CD14-positive monocyte (primary cell): ENCODE measurements around the gene OR6S1. TPM values are rescaled to one million over a fixed set of nuclear protein-coding genes. Genes with fewer than 3 reads are reported as not detected.

ENCODE experiments used
- DNase-seq, 3 donors: peaks; one replicate each; pipeline ENCODE4 v3.0.0-alpha.2; 2011 to 2022
- H2AFZ ChIP-seq: 2 replicates; pipeline ENCODE4 v1.6.0; 2012; ENCODE audit warnings: mild to moderate bottlenecking, low read depth, low read length, inconsistent platforms; ENCODE audit not compliant: insufficient read depth, poor library complexity, severe bottlenecking
- H3K27ac ChIP-seq, 2 donors: 1 replicate in 1 of 2; 2 replicates in 1 of 2; pipeline ENCODE4 v1.5.1; 2012 to 2013; ENCODE audit warnings: low read length in 2 of 2, control low read depth in 1 of 2, inconsistent platforms in 1 of 2, low read depth in 1 of 2, mild to moderate bottlenecking in 1 of 2
- H3K27me3 ChIP-seq, 2 donors: one replicate each; pipeline versions ENCODE4 v1.6.0 to v1.6.1; 2011 to 2013; ENCODE audit warnings: low read length in 2 of 2; ENCODE audit not compliant: control insufficient read depth in 2 of 2, insufficient read depth in 2 of 2
- H3K36me3 ChIP-seq, 2 donors: replicated peaks in 1 of 2; 1 replicate in 1 of 2; 2 replicates in 1 of 2; pipeline versions ENCODE4 v1.5.1 to v1.6.1; 2012 to 2013; ENCODE audit warnings: low read length in 2 of 2, control low read depth in 1 of 2, inconsistent platforms in 1 of 2, mild to moderate bottlenecking in 1 of 2; ENCODE audit not compliant: insufficient read depth in 2 of 2, control insufficient read depth in 1 of 2
- H3K4me1 ChIP-seq, 2 donors: 1 replicate in 1 of 2; 2 replicates in 1 of 2; pipeline versions ENCODE4 v1.5.1 to v1.6.1; 2012 to 2013; ENCODE audit warnings: low read length in 2 of 2, control low read depth in 1 of 2, inconsistent platforms in 1 of 2, mild to moderate bottlenecking in 1 of 2, moderate library complexity in 1 of 2; ENCODE audit not compliant: insufficient read depth in 2 of 2, control insufficient read depth in 1 of 2
- H3K4me2 ChIP-seq: replicated peaks from 2 replicates; pipeline ENCODE3; 2012; ENCODE audit warnings: low read length, moderate library complexity, mild to moderate bottlenecking; ENCODE audit not compliant: poor library complexity, severe bottlenecking; ENCODE audit errors: extremely low read depth
- H3K4me3 ChIP-seq, 3 experiments: fragments of 200-600 bp in 1 of 3; sonication (generic) in 1 of 3; replicated peaks in 1 of 3; 1 replicate in 2 of 3; 2 replicates in 1 of 3; pipeline ENCODE4 v1.5.1; 2011 to 2013; ENCODE audit warnings: low read length in 3 of 3, mild to moderate bottlenecking in 3 of 3, control low read depth in 2 of 3, low read depth in 2 of 3, inconsistent platforms in 1 of 3, moderate library complexity in 1 of 3
- H3K79me2 ChIP-seq: 2 replicates; pipeline ENCODE4 v1.6.0; 2012; ENCODE audit warnings: mild to moderate bottlenecking, control low read depth, inconsistent platforms, low read length, moderate library complexity; ENCODE audit not compliant: insufficient read depth
- H3K9ac ChIP-seq: 2 replicates; pipeline ENCODE4 v1.6.0; 2017; ENCODE audit warnings: low read length, mild to moderate bottlenecking; ENCODE audit not compliant: insufficient read depth, poor library complexity, severe bottlenecking
- H3K9me3 ChIP-seq, 2 donors: replicated peaks in 1 of 2; 1 replicate in 1 of 2; 2 replicates in 1 of 2; pipeline versions ENCODE4 v1.5.1 to v1.6.1; 2012 to 2013; ENCODE audit warnings: low read length in 2 of 2, control low read depth in 1 of 2; ENCODE audit not compliant: control insufficient read depth in 1 of 2, insufficient read depth in 1 of 2
- H4K20me1 ChIP-seq: 2 replicates; pipeline ENCODE4 v1.6.0; 2012; ENCODE audit warnings: mild to moderate bottlenecking, low read length, control low read depth, moderate library complexity; ENCODE audit not compliant: insufficient read depth
- H3K27ac Mint-ChIP-seq, 7 donors: one replicate each; pipeline ENCODE4 v1.8.0; 2020; ENCODE audit warnings: mild to moderate bottlenecking in 7 of 7, mixed read lengths in 7 of 7, moderate library complexity in 6 of 7, inconsistent platforms in 2 of 7
- H3K27me3 Mint-ChIP-seq, 3 donors: one replicate each; pipeline ENCODE4 v1.8.0; 2021 to 2022; ENCODE audit warnings: low read depth in 3 of 3, mild to moderate bottlenecking in 3 of 3, mixed read lengths in 3 of 3, moderate library complexity in 3 of 3, inconsistent platforms in 1 of 3
- H3K36me3 Mint-ChIP-seq, 2 donors: one replicate each; pipeline ENCODE4 v1.8.0; 2020; ENCODE audit warnings: mixed read lengths in 2 of 2, inconsistent platforms in 1 of 2, mild to moderate bottlenecking in 1 of 2
- H3K4me1 Mint-ChIP-seq: one replicate; pipeline ENCODE4 v1.8.0; 2020; ENCODE audit warnings: mild to moderate bottlenecking, mixed read lengths
- H3K4me3 Mint-ChIP-seq, 2 donors: one replicate each; pipeline ENCODE4 v1.8.0; 2020; ENCODE audit warnings: mild to moderate bottlenecking in 2 of 2, mixed read lengths in 2 of 2, moderate library complexity in 1 of 2
- H3K9me3 Mint-ChIP-seq, 7 donors: one replicate each; pipeline ENCODE4 v1.8.0; 2020 to 2022; ENCODE audit warnings: mixed read lengths in 7 of 7, mild to moderate bottlenecking in 6 of 7, moderate library complexity in 6 of 7, inconsistent platforms in 2 of 7
- WGBS: methylation state at CpG from one replicate; pipeline ENCODE4 v1.1.5; 2013; ENCODE audit warnings: missing lambda C conversion rate; ENCODE audit not compliant: insufficient coverage; 5-methylcytosine and 5-hydroxymethylcytosine counted together
- intact Hi-C, 2 donors: fragments of 100-400 bp; cut with micrococcal nuclease; formaldehyde crosslinking; loops; one replicate each; pipeline versions ENCODE4 v1.15.0 to v1.15.1; 2023
- polyA plus RNA-seq, 3 donors: library from polyadenylated mRNA; depleted of rRNA in 1 of 3; unstranded in 2 of 3; stranded (reverse) in 1 of 3; fragments of 300-500 nt in 2 of 3; fragments of >200 nt in 1 of 3; fragmentation: Illumina TruSeq in 2 of 3; gene quantifications; 1 replicate in 2 of 3; 2 replicates in 1 of 3; pipeline ENCODE4 v1.2.3, GENCODE V29; 2012 to 2021
- TF ChIP-seq, protein P1 (sequence below): fragments of 200-600 bp; IDR thresholded peaks from one replicate; pipeline ENCODE4 v1.8.0; 2022; ENCODE audit warnings: antibody characterized with exemption, mild to moderate bottlenecking

OR6S1 gene
- polyA plus RNA-seq, 3 donors, result not detected

GRCh38 chr14:20618271-20618749 lies 23.2 kb downstream of the OR6S1 start:
- H3K4me1 ChIP-seq, result peaks cover 37 to 41% of the 10 kb centered on the region in 2 donors
- intact Hi-C loops, result loop anchor here in 1 of 2 donors (10.0 kb wide), 1 partner anchor 166 kb away; the partner anchor contains the start of gene RNASE6
- no peak overlapping the region for H3K4me3 Mint-ChIP-seq
- TF ChIP-seq, protein P1, sequence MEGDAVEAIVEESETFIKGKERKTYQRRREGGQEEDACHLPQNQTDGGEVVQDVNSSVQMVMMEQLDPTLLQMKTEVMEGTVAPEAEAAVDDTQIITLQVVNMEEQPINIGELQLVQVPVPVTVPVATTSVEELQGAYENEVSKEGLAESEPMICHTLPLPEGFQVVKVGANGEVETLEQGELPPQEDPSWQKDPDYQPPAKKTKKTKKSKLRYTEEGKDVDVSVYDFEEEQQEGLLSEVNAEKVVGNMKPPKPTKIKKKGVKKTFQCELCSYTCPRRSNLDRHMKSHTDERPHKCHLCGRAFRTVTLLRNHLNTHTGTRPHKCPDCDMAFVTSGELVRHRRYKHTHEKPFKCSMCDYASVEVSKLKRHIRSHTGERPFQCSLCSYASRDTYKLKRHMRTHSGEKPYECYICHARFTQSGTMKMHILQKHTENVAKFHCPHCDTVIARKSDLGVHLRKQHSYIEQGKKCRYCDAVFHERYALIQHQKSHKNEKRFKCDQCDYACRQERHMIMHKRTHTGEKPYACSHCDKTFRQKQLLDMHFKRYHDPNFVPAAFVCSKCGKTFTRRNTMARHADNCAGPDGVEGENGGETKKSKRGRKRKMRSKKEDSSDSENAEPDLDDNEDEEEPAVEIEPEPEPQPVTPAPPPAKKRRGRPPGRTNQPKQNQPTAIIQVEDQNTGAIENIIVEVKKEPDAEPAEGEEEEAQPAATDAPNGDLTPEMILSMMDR, result no peak
- no peaks in the 10 kb centered on the region for H3K27me3 ChIP-seq
- no peak overlapping the region for H3K9ac ChIP-seq
- peaks cover 0 to 2% (median 0%) of the 10 kb centered on the region in 7 donors for H3K9me3 Mint-ChIP-seq
- peak overlapping the region in 1 of 3 experiments; percentile 14 for H3K4me3 ChIP-seq
- H3K36me3 ChIP-seq, result no peaks in the 10 kb centered on the region
- H3K27ac ChIP-seq, result peak overlapping the region in 1 of 2 donors; percentile 1
- H3K4me2 ChIP-seq, result peak overlapping the region; percentile 40
- H3K27ac Mint-ChIP-seq, result peak overlapping the region in 5 of 7 donors; percentile 12 to 77 (median 34)
- H3K36me3 Mint-ChIP-seq, result no peaks in the 10 kb centered on the region
- no peaks in the 10 kb centered on the region for H3K79me2 ChIP-seq
- peak in 2 of 3 donors; percentile 36 to 38 for DNase-seq
- no peak overlapping the region for H2AFZ ChIP-seq
- no peaks in the 10 kb centered on the region for H4K20me1 ChIP-seq
- 55% methylated on average over 2 of the region's 4 CpGs for WGBS
- no peaks in the 10 kb centered on the region for H3K9me3 ChIP-seq
- peaks cover 32% of the 10 kb centered on the region for H3K4me1 Mint-ChIP-seq
- peaks cover 2 to 3% (median 3%) of the 10 kb centered on the region in 3 donors for H3K27me3 Mint-ChIP-seq

- intact Hi-C loops, result loop anchor here in 1 of 2 donors (10.0 kb wide), 1 partner anchor 167 kb away; the partner anchor contains the start of gene RNASE6
- no peak overlapping the region for H2AFZ ChIP-seq
- H3K27me3 ChIP-seq, result no peaks in the 10 kb centered on the region
- Mint-ChIP-seq H3K36me3 (no peaks in the 10 kb centered on the region), H3K4me3 (no peak overlapping the region), H3K27me3 (peaks cover 1 to 3% (median 1%) of the 10 kb centered on the region in 3 donors), H3K4me1 (peaks cover 22% of the 10 kb centered on the region), H3K27ac (peak overlapping the region in 5 of 7 donors; percentile 12 to 70 (median 34)), H3K9me3 (peaks cover 0 to 1% (median 0%) of the 10 kb centered on the region in 7 donors)
- H3K79me2 ChIP-seq, result no peaks in the 10 kb centered on the region
- peak overlapping the region in 1 of 2 donors; percentile 1 for H3K27ac ChIP-seq
- peaks cover 37 to 41% of the 10 kb centered on the region in 2 donors for H3K4me1 ChIP-seq
- H3K9ac ChIP-seq, result no peak overlapping the region
- no peaks in the 10 kb centered on the region for H3K36me3 ChIP-seq
- H3K4me2 ChIP-seq, result no peak overlapping the region
- H3K4me3 ChIP-seq, result no peak overlapping the region
- TF ChIP-seq, protein P1, result no peak
- H4K20me1 ChIP-seq, result no peaks in the 10 kb centered on the region
- no peaks in the 10 kb centered on the region for H3K9me3 ChIP-seq
- WGBS, result 91% methylated on average over 8 of the region's 12 CpGs
- no peak for DNase-seq
Observed at GRCh38 chr14:20617138-20618003, 24.1 kb downstream of the OR6S1 start.
